ENCODE measurements around the gene ZBTB34.

ZBTB34 gene

DNA sequence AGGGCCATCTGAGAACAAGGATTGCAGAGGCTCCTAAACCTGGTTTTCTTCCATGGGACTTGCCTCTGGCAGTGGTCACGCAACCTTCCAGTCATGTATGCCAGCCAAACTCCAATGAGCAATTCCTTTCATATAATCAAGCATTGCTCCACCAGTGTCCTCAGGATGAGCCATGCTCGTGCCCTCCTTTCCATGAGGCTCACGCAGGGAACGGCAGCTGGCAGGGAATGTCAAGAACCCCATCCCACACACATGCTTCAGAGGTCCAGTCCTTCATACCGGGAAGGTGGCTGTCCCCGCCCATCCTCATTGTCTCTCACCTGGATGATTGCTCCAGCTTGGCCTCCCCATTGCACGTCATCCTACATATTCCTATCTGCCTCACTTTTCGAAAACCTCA lies 13.4 kb upstream of the ZBTB34 start:
- no peak for DNase-seq

GRCh38 chr9:126849591-126850225 lies 10.7 kb upstream of the ZBTB34 start:
- no peak for DNase-seq

DNA sequence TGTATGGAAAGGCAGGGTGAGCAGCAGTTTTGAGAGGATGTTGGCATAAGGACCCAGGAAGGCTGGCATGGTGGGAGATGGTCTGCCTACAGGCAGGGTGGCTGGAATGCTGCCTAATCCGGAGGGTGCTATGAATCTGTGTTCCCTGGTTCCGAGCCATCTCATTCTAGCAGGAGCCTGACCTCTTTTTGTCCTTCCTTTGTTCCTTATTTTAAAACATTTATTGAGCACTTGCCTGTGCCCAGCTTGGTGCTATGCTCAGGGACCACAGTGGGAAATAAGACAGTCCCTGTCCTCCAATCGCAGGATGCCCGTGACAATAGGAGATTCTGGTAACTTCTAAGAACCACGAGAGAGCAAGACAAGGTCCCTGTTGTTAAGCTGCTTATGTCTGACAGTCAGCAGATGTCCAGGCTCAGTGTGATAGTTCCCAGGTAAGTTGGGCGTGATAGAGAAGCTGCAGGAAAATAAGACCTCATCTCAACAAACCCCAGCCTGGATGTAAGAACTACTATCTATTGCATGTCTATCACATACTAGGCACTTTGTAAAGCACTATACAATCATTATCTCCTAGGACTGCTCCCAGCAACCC lies 9.1 kb upstream of the ZBTB34 start:
- no peak for DNase-seq

DNA sequence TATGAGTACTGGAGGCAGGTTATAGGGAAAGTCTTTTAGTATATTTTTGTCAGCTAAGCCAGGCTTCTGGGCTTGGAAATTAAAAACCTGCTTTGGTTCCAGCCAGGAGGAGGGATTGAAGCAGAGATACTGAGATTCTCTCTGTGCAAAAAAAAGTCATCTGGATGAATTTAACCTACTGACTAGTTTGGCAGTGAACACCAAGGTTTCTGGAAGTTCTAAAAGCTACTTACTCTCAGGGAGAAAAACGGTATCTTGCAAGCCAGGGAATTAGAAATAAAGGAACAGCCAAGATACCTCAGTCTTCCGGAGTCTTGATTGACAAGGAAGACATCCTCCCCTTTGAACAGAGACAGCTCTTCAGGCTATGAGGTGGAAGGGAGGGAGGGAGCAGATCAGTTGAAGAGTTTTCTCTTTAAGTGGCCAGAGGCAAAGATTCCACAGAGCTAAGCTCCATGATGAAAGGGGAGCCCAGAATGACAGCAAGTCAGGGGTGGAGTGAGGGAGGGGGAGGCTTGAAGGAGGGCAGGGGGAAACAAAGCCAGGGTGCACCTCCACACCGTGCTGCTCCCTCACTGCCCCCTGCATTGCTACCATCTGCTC lies 8.3 kb upstream of the ZBTB34 start:
- no peak for DNase-seq

GRCh38 chr9:126853667-126854066 lies 6.8 kb upstream of the ZBTB34 start:
- DNase-seq, result no peak

- no peak for DNase-seq
These were observed 5.7 kb upstream of the ZBTB34 start for GRCh38 chr9:126854734-126855133.

DNA sequence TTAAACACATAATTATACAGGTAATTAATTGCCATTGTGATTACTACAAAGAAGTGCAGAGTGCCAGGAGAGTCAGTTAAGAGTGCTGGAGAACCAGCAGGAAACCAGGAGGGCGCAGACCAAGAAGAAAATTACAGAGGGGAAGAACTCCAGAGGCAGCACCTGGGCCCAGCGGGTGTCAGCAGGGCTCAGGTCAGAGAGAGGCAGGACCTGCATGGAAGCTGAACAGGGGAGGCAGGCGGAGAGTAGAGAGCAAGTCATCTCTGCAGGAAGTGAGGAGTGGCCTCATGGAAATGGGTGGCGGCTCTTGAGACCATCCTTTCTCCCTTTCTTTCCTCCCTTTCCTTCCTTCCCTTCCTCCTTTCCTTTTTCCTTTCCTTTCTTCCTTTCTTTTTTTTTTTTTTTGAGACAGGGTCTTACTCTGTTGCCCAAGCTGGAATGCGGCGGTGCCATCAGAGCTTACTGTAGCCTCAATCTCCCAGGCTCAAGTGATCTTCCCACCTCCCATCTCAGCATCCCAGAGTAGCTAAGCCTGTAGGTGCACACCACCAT lies 4.0 kb upstream of the ZBTB34 start:
- no peak for DNase-seq

GRCh38 chr9:126857261-126857960 lies 3.0 kb upstream of the ZBTB34 start:
- DNase-seq, result no peak

- no peak for DNase-seq
These were observed 1.3 kb upstream of the ZBTB34 start for GRCh38 chr9:126859111-126859510.

DNA sequence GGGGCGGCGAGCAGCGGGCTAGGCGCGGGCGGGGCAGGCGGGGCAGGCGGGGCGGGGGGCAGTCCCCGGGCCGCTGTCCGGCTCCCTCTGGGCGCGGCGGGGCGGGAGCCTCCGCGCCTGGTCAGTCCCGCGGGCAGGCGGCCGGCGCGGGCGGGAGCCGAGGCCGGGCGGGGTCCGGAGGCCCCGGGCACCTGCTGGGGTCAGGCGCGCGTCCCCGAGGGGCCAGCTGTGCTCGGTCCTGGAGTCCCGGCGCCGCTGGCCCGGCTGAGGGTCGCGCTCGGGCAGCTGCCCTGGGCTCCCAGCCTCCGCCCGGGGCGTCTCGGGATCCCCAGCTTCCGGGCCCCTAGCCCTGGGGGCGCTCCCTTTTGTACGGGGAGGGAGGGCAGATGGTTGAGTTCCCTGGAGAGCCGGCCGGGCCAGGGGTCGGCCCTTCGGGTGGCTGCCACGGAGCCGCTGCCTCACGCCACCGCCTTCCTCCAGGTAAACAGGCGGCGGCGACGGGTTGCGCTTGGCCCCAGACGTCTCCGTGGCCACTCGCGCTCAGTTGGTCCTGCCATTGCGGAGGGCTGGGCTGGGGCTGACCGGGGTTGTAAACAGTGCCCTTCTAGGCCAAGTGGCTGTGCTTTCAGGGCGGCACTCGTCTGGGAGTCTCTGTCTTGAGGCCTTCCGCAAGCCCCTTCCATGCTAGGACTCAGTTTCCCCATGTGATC lies 473 bp downstream of the ZBTB34 start:
- no peak for DNase-seq

GRCh38 chr9:126861707-126862103 lies 1.3 kb downstream of the ZBTB34 start:
- peak; percentile 64 to 74 for DNase-seq

DNA sequence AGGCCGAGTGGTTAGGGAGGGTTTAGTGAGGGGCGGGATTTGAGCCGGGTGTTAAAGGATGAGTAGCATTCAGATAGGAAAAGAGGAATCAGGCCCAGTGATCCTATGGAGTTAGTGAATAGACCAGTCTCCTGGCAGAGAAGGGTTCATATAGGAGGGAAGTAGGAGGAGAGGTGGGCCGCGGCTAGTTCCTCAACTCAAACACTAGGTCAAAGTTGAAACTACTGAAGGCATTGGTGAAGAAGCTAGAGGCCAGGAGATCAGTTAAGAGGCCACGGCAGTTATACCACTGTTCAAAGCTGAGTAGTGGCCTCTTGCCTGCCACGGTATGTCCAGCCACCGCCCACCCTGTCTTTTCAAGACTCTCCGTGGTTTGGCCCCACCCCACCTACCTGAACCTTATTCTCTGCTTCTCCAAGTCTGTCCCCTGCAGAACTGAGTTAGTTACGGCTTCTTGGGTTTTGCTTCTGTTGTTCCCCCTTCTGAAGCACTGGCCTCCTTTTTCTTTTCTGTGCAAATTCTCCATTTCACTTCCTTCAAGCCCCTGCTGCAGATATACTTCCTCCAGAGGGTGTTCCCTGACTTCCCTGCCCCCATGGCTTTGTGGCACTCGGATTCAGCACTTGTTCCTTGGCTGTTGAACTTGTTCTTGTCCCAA lies 1.8 kb downstream of the ZBTB34 start:
- peak; percentile 57 to 71 for DNase-seq

GRCh38 chr9:126864771-126865170 lies 4.3 kb downstream of the ZBTB34 start:
- no peak for DNase-seq

GRCh38 chr9:126869368-126869767 lies 8.9 kb downstream of the ZBTB34 start:
- DNase-seq, result no peak

- DNase-seq, result no peak
These were observed 12.1 kb downstream of the ZBTB34 start for GRCh38 chr9:126872516-126872915.

DNA sequence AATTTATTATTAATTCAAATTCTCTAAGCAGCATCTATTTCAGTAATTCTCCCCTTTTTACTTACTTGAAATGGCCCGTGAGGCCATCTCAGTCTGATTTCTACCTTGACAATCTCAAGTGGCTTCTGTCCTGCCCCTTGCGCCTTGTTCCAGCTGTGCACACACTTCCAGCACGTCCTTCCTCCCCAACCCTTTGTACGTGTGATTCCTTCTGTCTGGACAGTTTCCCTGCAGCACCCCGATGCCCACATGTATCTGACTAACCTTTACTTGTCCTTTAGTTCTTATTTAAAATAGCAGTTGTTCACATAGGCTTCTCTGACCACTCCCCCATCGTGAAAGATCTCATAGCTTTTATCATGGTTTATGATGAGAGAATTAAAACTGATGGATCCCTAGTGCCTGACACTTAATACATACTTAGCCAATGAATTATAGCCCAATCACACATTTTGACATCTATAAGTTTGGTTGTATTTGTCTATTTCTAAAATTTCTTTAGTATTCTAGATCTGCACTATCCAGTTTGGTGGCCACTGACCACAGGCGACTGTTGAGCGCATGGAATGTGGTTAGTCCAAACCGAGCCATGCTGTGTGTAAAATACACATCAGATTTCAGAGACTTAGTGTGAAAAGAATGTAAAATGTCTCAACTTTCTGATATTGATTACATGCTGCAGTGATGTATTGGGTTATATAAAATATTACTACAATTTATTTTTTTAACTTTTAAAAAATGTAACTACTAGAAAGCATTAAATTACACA lies 14.3 kb downstream of the ZBTB34 start:
- DNase-seq, result no peak

DNA sequence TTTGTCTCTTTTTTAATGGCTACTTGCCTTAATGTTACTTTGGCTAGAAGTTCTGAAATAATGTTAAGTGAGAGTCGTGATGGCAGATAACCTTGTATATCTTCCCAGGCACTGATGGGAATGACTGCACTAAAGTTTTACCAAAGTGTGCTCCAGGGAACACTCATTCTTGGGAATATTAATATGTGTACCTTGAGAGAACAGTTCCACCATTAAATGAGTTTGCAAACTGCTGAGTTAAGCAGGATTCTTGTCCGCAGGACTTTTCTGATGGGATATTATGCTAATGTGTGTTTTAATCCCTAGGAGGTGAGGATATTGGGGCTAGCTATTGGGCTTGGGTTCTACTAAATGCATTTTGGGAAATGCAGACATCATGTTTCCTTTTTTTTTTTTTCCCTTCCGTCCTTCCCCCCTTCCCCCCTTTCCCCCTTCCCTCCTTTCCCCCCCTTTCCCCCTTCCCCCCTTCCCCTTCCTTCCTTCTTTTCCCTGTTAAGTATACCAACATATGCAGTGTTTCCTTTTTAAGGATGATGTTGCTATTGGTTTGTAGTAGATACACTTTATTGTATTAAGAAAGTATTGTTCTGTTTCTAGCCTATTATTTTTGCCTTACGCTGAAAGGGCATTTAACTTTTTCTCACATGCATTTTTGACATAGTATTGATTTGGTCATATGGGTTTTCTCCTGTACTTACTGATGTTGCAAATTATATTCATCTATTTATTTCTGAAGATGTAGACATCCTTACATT lies 15.5 kb downstream of the ZBTB34 start:
- DNase-seq, result no peak

DNA sequence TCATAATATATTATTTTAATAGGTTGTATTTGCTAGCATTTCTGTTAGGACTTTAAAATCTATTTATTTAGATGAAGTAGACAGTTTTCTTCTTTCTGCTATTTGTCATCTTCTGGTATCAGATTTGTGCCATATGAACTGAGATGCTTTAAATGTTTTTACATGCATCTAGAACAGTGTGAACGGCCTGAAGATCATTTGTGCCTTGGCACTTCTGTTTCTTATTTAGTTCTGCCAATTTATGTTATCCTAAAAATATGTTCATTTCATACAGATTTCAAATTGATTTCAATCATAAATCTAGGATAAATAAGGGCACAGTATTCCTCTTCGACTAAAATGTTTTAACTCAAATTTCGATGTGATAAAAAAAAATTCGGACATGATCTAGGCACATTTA lies 16.1 kb downstream of the ZBTB34 start:
- no peak for DNase-seq

GRCh38 chr9:126877418-126877817 lies 17.0 kb downstream of the ZBTB34 start:
- DNase-seq, result no peak

- no peak for DNase-seq
These were observed 18.8 kb downstream of the ZBTB34 start for GRCh38 chr9:126879288-126879687.

All from Kasumi-1 (cell line).